Peyer's patch (tissue), 4 donors: ENCODE data around the gene LYRM1.

Source experiments
- POLR2A ChIP-seq, 2 donors: fragments of 450-650 bp; IDR thresholded peaks; one replicate each; pipeline ENCODE4 v1.5.1; 2017; ENCODE audit warnings: antibody characterized with exemption in 2 of 2, mild to moderate bottlenecking in 2 of 2, moderate library complexity in 2 of 2
- TF ChIP-seq, protein P1 (sequence below), 6 experiments: fragments of 450-650 bp in 4 of 6; fragments of 200-600 bp in 2 of 6; sonication (generic) in 1 of 6; IDR thresholded peaks; one replicate each; pipeline ENCODE4 v1.5.1; 2017 to 2019; ENCODE audit warnings: antibody characterized with exemption in 6 of 6, mild to moderate bottlenecking in 3 of 6, moderate library complexity in 1 of 6

DNA sequence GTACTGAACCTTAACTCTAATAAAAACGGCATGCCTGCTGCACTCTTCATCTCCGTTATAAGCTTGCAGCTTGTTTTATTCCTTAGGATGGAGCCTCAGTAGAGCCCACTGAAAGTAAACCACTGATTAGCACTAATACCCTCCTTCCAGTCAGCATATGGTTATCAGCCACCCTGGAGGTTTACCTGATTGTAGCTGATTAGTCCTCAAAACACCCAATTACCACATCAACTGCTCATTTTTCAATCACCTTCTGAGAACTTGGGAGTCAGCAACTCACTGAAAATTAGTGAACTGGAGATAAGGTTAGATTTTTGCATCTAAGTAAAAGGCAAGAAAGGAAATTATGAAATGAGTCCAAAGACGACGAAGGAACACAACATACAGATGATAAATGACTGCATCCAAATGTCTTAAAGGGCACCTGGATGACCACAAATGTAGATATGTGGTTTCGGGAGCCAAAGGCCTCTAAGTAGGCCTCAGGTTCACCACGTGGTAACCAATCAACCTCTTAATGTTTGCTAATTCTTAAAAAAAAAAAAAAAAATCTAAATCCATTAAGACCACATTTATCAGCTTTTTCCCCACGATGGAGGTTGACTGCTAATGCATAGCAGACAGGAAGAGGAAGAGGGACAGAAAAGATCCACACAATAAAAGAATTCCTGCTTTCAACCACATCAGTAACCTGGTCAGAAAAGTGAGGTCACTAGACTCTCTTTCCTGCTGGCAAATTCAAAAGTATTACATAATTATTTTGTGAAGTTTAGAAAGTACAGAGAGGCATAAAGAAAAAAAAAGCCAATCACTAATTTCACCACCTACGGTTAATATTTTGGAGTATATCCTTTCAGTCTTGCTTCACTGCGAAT, 28.4 kb upstream of the LYRM1 start:
- TF ChIP-seq, protein P1, sequence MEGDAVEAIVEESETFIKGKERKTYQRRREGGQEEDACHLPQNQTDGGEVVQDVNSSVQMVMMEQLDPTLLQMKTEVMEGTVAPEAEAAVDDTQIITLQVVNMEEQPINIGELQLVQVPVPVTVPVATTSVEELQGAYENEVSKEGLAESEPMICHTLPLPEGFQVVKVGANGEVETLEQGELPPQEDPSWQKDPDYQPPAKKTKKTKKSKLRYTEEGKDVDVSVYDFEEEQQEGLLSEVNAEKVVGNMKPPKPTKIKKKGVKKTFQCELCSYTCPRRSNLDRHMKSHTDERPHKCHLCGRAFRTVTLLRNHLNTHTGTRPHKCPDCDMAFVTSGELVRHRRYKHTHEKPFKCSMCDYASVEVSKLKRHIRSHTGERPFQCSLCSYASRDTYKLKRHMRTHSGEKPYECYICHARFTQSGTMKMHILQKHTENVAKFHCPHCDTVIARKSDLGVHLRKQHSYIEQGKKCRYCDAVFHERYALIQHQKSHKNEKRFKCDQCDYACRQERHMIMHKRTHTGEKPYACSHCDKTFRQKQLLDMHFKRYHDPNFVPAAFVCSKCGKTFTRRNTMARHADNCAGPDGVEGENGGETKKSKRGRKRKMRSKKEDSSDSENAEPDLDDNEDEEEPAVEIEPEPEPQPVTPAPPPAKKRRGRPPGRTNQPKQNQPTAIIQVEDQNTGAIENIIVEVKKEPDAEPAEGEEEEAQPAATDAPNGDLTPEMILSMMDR (IDR thresholded peaks at IDR 0.05) = no peak
- TF ChIP-seq POLR2A (IDR thresholded peaks at IDR 0.05) = no peak
